GM20431 (cell line): ENCODE measurements around the gene EFCAB14.
"Not testable (repeated sequence)": the region's sequence is repeated elsewhere in the genome, so short reads cannot be mapped to it uniquely, and the experiment has no call there.

Experiments
- in situ Hi-C: fragments of 300-500 bp; cut with MseI, MboI; formaldehyde crosslinking; loops from one replicate; pipeline ENCODE4 v1.15.0; 2020; ENCODE audit warnings: low sequenced_read_pairs; ENCODE audit not compliant: unreplicated experiment

The EFCAB14 gene

GRCh38 chr1:46718727-46719622, at the start of gene EFCAB14:
Gene EFCAB14, minus strand, starts transcription at chr1:46719114. Its CDS starts 1,027 bp downstream, at chr1:46718087.
- in situ Hi-C loops, result no loop called here

- in situ Hi-C loops, result no loop called here
Observed at GRCh38 chr1:46768445-46768844, 49.5 kb upstream of the EFCAB14 start.

GRCh38 chr1:46767649-46768282, 48.9 kb upstream of the EFCAB14 start:
- in situ Hi-C loops, result no loop called here

- in situ Hi-C loops, result no loop called here
Observed at GRCh38 chr1:46764402-46764801, 45.5 kb upstream of the EFCAB14 start.

- in situ Hi-C loops, result no loop called here
Observed at GRCh38 chr1:46761740-46762139, 42.8 kb upstream of the EFCAB14 start.

GRCh38 chr1:46760558-46761166, 41.7 kb upstream of the EFCAB14 start:
- in situ Hi-C loops, result no loop called here

GRCh38 chr1:46757956-46758528, 39.1 kb upstream of the EFCAB14 start:
- in situ Hi-C loops, result no loop called here

- in situ Hi-C loops, result no loop called here
Observed at GRCh38 chr1:46757247-46757955, 38.5 kb upstream of the EFCAB14 start.

- in situ Hi-C loops, result no loop called here
Observed at GRCh38 chr1:46755121-46755520, 36.2 kb upstream of the EFCAB14 start.

- in situ Hi-C loops, result not testable (repeated sequence)
Observed at GRCh38 chr1:46754707-46755106, 35.8 kb upstream of the EFCAB14 start.

- in situ Hi-C loops, result no loop called here
Observed at GRCh38 chr1:46753985-46754384, 35.1 kb upstream of the EFCAB14 start.

- in situ Hi-C loops, result no loop called here
Observed at GRCh38 chr1:46749921-46750404, 31.0 kb upstream of the EFCAB14 start.

- in situ Hi-C loops, result no loop called here
Observed at GRCh38 chr1:46749404-46749803, 30.5 kb upstream of the EFCAB14 start.

GRCh38 chr1:46747683-46748288, 28.9 kb upstream of the EFCAB14 start:
- in situ Hi-C loops, result no loop called here

GRCh38 chr1:46742069-46742468, 23.2 kb upstream of the EFCAB14 start:
- in situ Hi-C loops, result no loop called here

- in situ Hi-C loops, result no loop called here
Observed at GRCh38 chr1:46735708-46736324, 16.9 kb upstream of the EFCAB14 start.

GRCh38 chr1:46728327-46728873, 9.5 kb upstream of the EFCAB14 start:
- in situ Hi-C loops, result not testable (repeated sequence)

GRCh38 chr1:46725736-46726108, 6.8 kb upstream of the EFCAB14 start:
- in situ Hi-C loops, result no loop called here
